Thyroid gland (tissue), 4 donors: ENCODE results near the gene SCMH1.
"Not testable (repeated sequence)": the region's sequence is repeated elsewhere in the genome, so short reads cannot be mapped to it uniquely, and the experiment has no call there.

Source experiments
- CTCF ChIP-seq, 6 experiments: fragments of 200-600 bp in 3 of 6; fragments of 450-650 bp in 3 of 6; sonication (generic) in 3 of 6; IDR thresholded peaks; one replicate each; pipeline ENCODE4 v1.5.1; 2016 to 2019; ENCODE audit warnings: antibody characterized with exemption in 6 of 6, mild to moderate bottlenecking in 2 of 6, inconsistent platforms in 1 of 6, moderate library complexity in 1 of 6
- POLR2A ChIP-seq, 2 donors: fragments of 450-650 bp; IDR thresholded peaks; one replicate each; pipeline ENCODE4 v1.6.1; 2017; ENCODE audit warnings: antibody characterized with exemption in 2 of 2, mild to moderate bottlenecking in 2 of 2, moderate library complexity in 1 of 2

- TF ChIP-seq CTCF, POLR2A (IDR thresholded peaks at IDR 0.05): not testable (repeated sequence)
Measured at GRCh38 chr1:41134325-41134724, 107.8 kb downstream of the SCMH1 start.
